Measurements from ENCODE around the gene ASS1. TPM values are rescaled to one million over a fixed set of nuclear protein-coding genes. Genes with fewer than 3 reads are reported as not detected.
A peak's percentile ranks its signal among the peaks of the same experiment; 100 is the strongest.

ASS1 gene
- total and polyA plus RNA-seq, 2 of the 13 experiments (the other 11 are each of a cell fraction or from before 2014, with no cell fraction given): 77.6 to 122 TPM

- TF ChIP-seq ZNF609 (CRISPR knock-in tag; IDR thresholded peaks at IDR 0.05; ENCODE audit: borderline replicate concordance) (peak; percentile 81), GFI1 (CRISPR knock-in tag; IDR thresholded peaks at IDR 0.05; ENCODE audit: borderline replicate concordance) (0 out of 2 replicates have a peak, but pooled peaks have one; percentile 64), ZNF232 (CRISPR knock-in tag; IDR thresholded peaks at IDR 0.05; ENCODE audit: borderline replicate concordance) (peak; percentile 89; the same call in 1 of the 2 replicates), RERE (CRISPR knock-in tag; IDR thresholded peaks at IDR 0.05; ENCODE audit: low read depth) (peak; percentile 78), ZNF788 (CRISPR knock-in tag; IDR thresholded peaks at IDR 0.05; ENCODE audit: borderline replicate concordance) (peak; percentile 89), ZNF230 (CRISPR knock-in tag; IDR thresholded peaks at IDR 0.05) (peak; percentile 90; the same call in 1 of the 2 replicates), ATF3 (CRISPR knock-in tag; IDR thresholded peaks at IDR 0.05) (peak; percentile 58), ZNF773 (CRISPR knock-in tag; IDR thresholded peaks at IDR 0.05; ENCODE audit: borderline replicate concordance) (peak; percentile 67; the same call in 1 of the 2 replicates), ARNT2 (CRISPR knock-in tag; IDR thresholded peaks at IDR 0.05; ENCODE audit: low read depth) (peak; percentile 83), SP2 (CRISPR knock-in tag; IDR thresholded peaks at IDR 0.05) (no peak), THAP8 (CRISPR knock-in tag; IDR thresholded peaks at IDR 0.05; ENCODE audit: borderline replicate concordance) (no peak), SKIL (CRISPR knock-in tag; IDR thresholded peaks at IDR 0.05; ENCODE audit: borderline replicate concordance) (peak; percentile 38; the same call in 1 of the 2 replicates)
These were observed 54.3 kb downstream of the ASS1 start (continued) for GRCh38 chr9:130498918-130499698.

Measured in HepG2 (cell line).